Loucy (cell line): ENCODE measurements around the gene ARSH.

Source experiments
- EZH2phosphoT487 ChIP-seq: fragments of 200-600 bp; IDR thresholded peaks from 2 replicates; pipeline ENCODE4 v1.6.1; 2018; ENCODE audit warnings: antibody characterized with exemption, mild to moderate bottlenecking, moderate library complexity, borderline replicate concordance
- TF ChIP-seq, protein P1 (sequence below): fragments of 200-600 bp; sonication (generic); conservative IDR thresholded peaks from 2 replicates; pipeline ENCODE4 v1.5.1; 2014; ENCODE audit warnings: mild to moderate bottlenecking, antibody characterized with exemption, low read length

GRCh38 chrX:3075959-3076358, 69.6 kb downstream of the ARSH start:
- TF ChIP-seq, protein P1, sequence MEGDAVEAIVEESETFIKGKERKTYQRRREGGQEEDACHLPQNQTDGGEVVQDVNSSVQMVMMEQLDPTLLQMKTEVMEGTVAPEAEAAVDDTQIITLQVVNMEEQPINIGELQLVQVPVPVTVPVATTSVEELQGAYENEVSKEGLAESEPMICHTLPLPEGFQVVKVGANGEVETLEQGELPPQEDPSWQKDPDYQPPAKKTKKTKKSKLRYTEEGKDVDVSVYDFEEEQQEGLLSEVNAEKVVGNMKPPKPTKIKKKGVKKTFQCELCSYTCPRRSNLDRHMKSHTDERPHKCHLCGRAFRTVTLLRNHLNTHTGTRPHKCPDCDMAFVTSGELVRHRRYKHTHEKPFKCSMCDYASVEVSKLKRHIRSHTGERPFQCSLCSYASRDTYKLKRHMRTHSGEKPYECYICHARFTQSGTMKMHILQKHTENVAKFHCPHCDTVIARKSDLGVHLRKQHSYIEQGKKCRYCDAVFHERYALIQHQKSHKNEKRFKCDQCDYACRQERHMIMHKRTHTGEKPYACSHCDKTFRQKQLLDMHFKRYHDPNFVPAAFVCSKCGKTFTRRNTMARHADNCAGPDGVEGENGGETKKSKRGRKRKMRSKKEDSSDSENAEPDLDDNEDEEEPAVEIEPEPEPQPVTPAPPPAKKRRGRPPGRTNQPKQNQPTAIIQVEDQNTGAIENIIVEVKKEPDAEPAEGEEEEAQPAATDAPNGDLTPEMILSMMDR, result no peak
- no peak for TF ChIP-seq EZH2phosphoT487
